ENCODE results near the gene NUDT13. TPM values are rescaled to one million over a fixed set of nuclear protein-coding genes. Genes with fewer than 3 reads are reported as not detected.

Gene NUDT13
- total and polyA plus RNA-seq, 9 of the 15 experiments (the other 6 are each of a cell fraction or from before 2014, with no cell fraction given), result 4.7 to 11.1 (median 5.6) TPM

DNA sequence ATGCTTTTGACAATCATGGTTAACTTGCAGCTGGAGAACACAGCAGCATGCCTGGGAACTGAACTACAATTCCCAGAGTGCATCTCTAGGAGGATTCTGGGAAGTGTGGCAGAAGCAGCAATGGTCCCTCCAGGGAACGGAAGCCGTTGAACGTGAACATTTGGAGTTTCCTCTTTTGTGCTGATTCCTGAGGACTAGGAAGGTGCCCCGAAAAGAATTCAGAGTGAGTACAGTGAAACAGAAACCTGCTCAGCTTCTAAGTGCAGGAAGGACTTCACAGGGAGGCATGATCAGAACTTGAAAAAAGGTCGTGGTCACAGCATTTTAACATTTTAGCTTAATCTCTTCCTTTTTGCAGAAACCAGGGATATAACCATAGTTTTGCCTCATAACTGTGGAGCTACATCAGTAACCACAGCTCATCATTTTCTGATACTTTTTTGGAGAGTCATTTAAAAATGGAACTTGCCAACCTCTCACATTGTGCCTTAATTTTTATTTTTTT is at the start of gene NUDT13 (continued):
- TF ChIP-seq CCAR2 (IDR thresholded peaks at IDR 0.05; ENCODE audit: low read depth, low read length) (no peak), ZNF239 (CRISPR knock-in tag; IDR thresholded peaks at IDR 0.05) (0 out of 2 replicates have a peak, but pooled peaks have one; percentile 45), ZNF174 (CRISPR knock-in tag; IDR thresholded peaks at IDR 0.05) (no peak), BHLHE40 (IDR thresholded peaks at IDR 0.05; ENCODE audit: low read length) (peak; percentile 66), GATAD2B (IDR thresholded peaks at IDR 0.05; ENCODE audit: borderline replicate concordance) (no peak), XRCC4 (IDR thresholded peaks at IDR 0.05; ENCODE audit: extremely low read depth, insufficient read depth, insufficient read length) (no peak), BACH1 (tag; IDR thresholded peaks at IDR 0.05) (peak; percentile 89), ZBED1 (IDR thresholded peaks at IDR 0.05) (no peak), FUS (optimal IDR thresholded peaks at IDR 0.05; ENCODE audit: low read depth, low read length) (no peak), ZNF224 (CRISPR knock-in tag; IDR thresholded peaks at IDR 0.05) (no peak), ZNF764 (CRISPR knock-in tag; IDR thresholded peaks at IDR 0.05; ENCODE audit: low read depth) (no peak), TEAD4 (IDR thresholded peaks at IDR 0.05; ENCODE audit: low read length) (0 out of 2 replicates have a peak, but pooled peaks have one; percentile 8), TEAD4 (CRISPR knock-in tag; IDR thresholded peaks at IDR 0.05; ENCODE audit: borderline replicate concordance) (no peak), ZNF232 (CRISPR knock-in tag; IDR thresholded peaks at IDR 0.05) (no peak)
- TF ChIP-seq, protein P1, sequence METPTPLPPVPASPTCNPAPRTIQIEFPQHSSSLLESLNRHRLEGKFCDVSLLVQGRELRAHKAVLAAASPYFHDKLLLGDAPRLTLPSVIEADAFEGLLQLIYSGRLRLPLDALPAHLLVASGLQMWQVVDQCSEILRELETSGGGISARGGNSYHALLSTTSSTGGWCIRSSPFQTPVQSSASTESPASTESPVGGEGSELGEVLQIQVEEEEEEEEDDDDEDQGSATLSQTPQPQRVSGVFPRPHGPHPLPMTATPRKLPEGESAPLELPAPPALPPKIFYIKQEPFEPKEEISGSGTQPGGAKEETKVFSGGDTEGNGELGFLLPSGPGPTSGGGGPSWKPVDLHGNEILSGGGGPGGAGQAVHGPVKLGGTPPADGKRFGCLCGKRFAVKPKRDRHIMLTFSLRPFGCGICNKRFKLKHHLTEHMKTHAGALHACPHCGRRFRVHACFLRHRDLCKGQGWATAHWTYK (CRISPR knock-in tag; IDR thresholded peaks at IDR 0.05), result no peak
- TF ChIP-seq, protein P2, sequence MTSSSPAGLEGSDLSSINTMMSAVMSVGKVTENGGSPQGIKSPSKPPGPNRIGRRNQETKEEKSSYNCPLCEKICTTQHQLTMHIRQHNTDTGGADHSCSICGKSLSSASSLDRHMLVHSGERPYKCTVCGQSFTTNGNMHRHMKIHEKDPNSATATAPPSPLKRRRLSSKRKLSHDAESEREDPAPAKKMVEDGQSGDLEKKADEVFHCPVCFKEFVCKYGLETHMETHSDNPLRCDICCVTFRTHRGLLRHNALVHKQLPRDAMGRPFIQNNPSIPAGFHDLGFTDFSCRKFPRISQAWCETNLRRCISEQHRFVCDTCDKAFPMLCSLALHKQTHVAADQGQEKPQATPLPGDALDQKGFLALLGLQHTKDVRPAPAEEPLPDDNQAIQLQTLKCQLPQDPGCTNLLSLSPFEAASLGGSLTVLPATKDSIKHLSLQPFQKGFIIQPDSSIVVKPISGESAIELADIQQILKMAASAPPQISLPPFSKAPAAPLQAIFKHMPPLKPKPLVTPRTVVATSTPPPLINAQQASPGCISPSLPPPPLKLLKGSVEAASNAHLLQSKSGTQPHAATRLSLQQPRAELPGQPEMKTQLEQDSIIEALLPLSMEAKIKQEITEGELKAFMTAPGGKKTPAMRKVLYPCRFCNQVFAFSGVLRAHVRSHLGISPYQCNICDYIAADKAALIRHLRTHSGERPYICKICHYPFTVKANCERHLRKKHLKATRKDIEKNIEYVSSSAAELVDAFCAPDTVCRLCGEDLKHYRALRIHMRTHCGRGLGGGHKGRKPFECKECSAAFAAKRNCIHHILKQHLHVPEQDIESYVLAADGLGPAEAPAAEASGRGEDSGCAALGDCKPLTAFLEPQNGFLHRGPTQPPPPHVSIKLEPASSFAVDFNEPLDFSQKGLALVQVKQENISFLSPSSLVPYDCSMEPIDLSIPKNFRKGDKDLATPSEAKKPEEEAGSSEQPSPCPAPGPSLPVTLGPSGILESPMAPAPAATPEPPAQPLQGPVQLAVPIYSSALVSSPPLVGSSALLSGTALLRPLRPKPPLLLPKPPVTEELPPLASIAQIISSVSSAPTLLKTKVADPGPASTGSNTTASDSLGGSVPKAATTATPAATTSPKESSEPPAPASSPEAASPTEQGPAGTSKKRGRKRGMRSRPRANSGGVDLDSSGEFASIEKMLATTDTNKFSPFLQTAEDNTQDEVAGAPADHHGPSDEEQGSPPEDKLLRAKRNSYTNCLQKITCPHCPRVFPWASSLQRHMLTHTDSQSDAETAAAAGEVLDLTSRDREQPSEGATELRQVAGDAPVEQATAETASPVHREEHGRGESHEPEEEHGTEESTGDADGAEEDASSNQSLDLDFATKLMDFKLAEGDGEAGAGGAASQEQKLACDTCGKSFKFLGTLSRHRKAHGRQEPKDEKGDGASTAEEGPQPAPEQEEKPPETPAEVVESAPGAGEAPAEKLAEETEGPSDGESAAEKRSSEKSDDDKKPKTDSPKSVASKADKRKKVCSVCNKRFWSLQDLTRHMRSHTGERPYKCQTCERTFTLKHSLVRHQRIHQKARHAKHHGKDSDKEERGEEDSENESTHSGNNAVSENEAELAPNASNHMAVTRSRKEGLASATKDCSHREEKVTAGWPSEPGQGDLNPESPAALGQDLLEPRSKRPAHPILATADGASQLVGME (CRISPR knock-in tag; IDR thresholded peaks at IDR 0.05), result no peak
- TF ChIP-seq, protein P3, sequence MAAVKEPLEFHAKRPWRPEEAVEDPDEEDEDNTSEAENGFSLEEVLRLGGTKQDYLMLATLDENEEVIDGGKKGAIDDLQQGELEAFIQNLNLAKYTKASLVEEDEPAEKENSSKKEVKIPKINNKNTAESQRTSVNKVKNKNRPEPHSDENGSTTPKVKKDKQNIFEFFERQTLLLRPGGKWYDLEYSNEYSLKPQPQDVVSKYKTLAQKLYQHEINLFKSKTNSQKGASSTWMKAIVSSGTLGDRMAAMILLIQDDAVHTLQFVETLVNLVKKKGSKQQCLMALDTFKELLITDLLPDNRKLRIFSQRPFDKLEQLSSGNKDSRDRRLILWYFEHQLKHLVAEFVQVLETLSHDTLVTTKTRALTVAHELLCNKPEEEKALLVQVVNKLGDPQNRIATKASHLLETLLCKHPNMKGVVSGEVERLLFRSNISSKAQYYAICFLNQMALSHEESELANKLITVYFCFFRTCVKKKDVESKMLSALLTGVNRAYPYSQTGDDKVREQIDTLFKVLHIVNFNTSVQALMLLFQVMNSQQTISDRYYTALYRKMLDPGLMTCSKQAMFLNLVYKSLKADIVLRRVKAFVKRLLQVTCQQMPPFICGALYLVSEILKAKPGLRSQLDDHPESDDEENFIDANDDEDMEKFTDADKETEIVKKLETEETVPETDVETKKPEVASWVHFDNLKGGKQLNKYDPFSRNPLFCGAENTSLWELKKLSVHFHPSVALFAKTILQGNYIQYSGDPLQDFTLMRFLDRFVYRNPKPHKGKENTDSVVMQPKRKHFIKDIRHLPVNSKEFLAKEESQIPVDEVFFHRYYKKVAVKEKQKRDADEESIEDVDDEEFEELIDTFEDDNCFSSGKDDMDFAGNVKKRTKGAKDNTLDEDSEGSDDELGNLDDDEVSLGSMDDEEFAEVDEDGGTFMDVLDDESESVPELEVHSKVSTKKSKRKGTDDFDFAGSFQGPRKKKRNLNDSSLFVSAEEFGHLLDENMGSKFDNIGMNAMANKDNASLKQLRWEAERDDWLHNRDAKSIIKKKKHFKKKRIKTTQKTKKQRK (IDR thresholded peaks at IDR 0.05; ENCODE audit: borderline replicate concordance, low read depth, low read length), result no peak
- TF ChIP-seq, protein P4, sequence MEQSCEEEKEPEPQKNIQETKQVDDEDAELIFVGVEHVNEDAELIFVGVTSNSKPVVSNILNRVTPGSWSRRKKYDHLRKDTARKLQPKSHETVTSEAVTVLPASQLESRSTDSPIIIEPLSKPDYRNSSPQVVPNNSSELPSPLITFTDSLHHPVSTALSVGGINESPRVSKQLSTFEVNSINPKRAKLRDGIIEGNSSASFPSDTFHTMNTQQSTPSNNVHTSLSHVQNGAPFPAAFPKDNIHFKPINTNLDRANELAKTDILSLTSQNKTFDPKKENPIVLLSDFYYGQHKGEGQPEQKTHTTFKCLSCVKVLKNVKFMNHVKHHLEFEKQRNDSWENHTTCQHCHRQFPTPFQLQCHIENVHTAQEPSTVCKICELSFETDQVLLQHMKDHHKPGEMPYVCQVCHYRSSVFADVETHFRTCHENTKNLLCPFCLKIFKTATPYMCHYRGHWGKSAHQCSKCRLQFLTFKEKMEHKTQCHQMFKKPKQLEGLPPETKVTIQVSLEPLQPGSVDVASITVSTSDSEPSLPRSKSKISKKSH (CRISPR knock-in tag; IDR thresholded peaks at IDR 0.05), result no peak

Data from K562 (cell line).